Glomerular visceral epithelial cell (primary cell): ENCODE measurements around the gene ECHDC3.

Experiments
- DNase-seq: peaks from one replicate; pipeline ENCODE4 v3.0.0-alpha.2; 2016; ENCODE audit errors: extremely low spot score

Gene ECHDC3

GRCh38 chr10:11750420-11750819 lies 8.2 kb downstream of the ECHDC3 start:
- no peak for DNase-seq

GRCh38 chr10:11754173-11754572 lies 12.0 kb downstream of the ECHDC3 start:
- no peak for DNase-seq

GRCh38 chr10:11754620-11755019 lies 12.4 kb downstream of the ECHDC3 start:
- no peak for DNase-seq

- DNase-seq, result no peak
These were observed 13.5 kb downstream of the ECHDC3 start for GRCh38 chr10:11755512-11756263.

GRCh38 chr10:11756766-11757315 lies 14.7 kb downstream of the ECHDC3 start:
- no peak for DNase-seq

- DNase-seq, result peak; percentile 51
These were observed 15.3 kb downstream of the ECHDC3 start for GRCh38 chr10:11757454-11757820.

GRCh38 chr10:11757821-11758463 lies 15.8 kb downstream of the ECHDC3 start:
- peak; percentile 80 for DNase-seq

- no peak for DNase-seq
These were observed 16.5 kb downstream of the ECHDC3 start for GRCh38 chr10:11758527-11759236.

- no peak for DNase-seq
These were observed 17.2 kb downstream of the ECHDC3 start for GRCh38 chr10:11759347-11759746.

- DNase-seq, result no peak
These were observed 18.0 kb downstream of the ECHDC3 start for GRCh38 chr10:11760151-11760550.

- DNase-seq, result no peak
These were observed 18.7 kb downstream of the ECHDC3 start for GRCh38 chr10:11760861-11761260.

- DNase-seq, result no peak
These were observed 19.2 kb downstream of the ECHDC3 start for GRCh38 chr10:11761431-11761830.

- DNase-seq, result no peak
These were observed 20.7 kb downstream of the ECHDC3 start for GRCh38 chr10:11762706-11763500.

GRCh38 chr10:11763501-11763861 lies 21.3 kb downstream of the ECHDC3 start:
- no peak for DNase-seq

GRCh38 chr10:11765141-11765540 lies 23.0 kb downstream of the ECHDC3 start:
- DNase-seq, result no peak

- no peak for DNase-seq
These were observed 30.6 kb downstream of the ECHDC3 start for GRCh38 chr10:11772575-11773288.

- no peak for DNase-seq
These were observed 31.7 kb downstream of the ECHDC3 start for GRCh38 chr10:11773761-11774441.

GRCh38 chr10:11775412-11775811 lies 33.2 kb downstream of the ECHDC3 start:
- DNase-seq, result no peak

- DNase-seq, result no peak
These were observed 33.9 kb downstream of the ECHDC3 start for GRCh38 chr10:11776080-11776479.

- no peak for DNase-seq
These were observed 38.9 kb downstream of the ECHDC3 start for GRCh38 chr10:11781114-11781513.
